Sigmoid colon (tissue), 7 donors: ENCODE results near the gene AFDN. TPM values are rescaled to one million over a fixed set of nuclear protein-coding genes. Genes with fewer than 3 reads are reported as not detected.

Source experiments
- DNase-seq: peaks from one replicate; pipeline ENCODE4 v3.0.0-alpha.2; 2019
- H3K27ac ChIP-seq, 4 donors: fragments of 200-600 bp; sonication (generic); one replicate each; pipeline ENCODE4 v1.5.1; 2016 to 2019; ENCODE audit warnings: mild to moderate bottlenecking in 1 of 4
- H3K27me3 ChIP-seq, 3 donors: fragments of 200-600 bp; sonication (generic); one replicate each; pipeline ENCODE4 v1.5.1; 2019; ENCODE audit warnings: mild to moderate bottlenecking in 1 of 3
- H3K36me3 ChIP-seq, 4 donors: fragments of 200-600 bp; sonication (generic); one replicate each; pipeline ENCODE4 v1.5.1; 2016 to 2019
- H3K4me1 ChIP-seq, 4 donors: fragments of 200-600 bp; sonication (generic); one replicate each; pipeline ENCODE4 v1.5.1; 2017 to 2019
- H3K4me3 ChIP-seq, 4 donors: fragments of 200-600 bp; sonication (generic); one replicate each; pipeline ENCODE4 v1.5.1; 2017 to 2019; ENCODE audit warnings: mild to moderate bottlenecking in 2 of 4, moderate library complexity in 1 of 4
- H3K9me3 ChIP-seq, 4 donors: fragments of 200-600 bp in 3 of 4; sonication (generic) in 3 of 4; one replicate each; pipeline versions ENCODE4 v1.5.1 to v1.6.1; 2013 to 2019
- EP300 ChIP-seq, 4 donors: sonication (generic); formaldehyde crosslinking; IDR thresholded peaks; one replicate each; pipeline ENCODE4 v1.6.1; 2017; ENCODE audit warnings: antibody characterized with exemption in 4 of 4
- POLR2A ChIP-seq, 2 donors: fragments of 450-650 bp; IDR thresholded peaks; one replicate each; pipeline ENCODE4 v1.6.1; 2016; ENCODE audit warnings: antibody characterized with exemption in 2 of 2, mild to moderate bottlenecking in 2 of 2, moderate library complexity in 2 of 2
- POLR2AphosphoS5 ChIP-seq, 4 donors: sonication (generic); formaldehyde crosslinking; IDR thresholded peaks; one replicate each; pipeline ENCODE4 v1.6.1; 2017; ENCODE audit warnings: antibody characterized with exemption in 4 of 4
- WGBS, 2 donors: extraction: QIAGEN DNeasy Blood & Tissue Kit; methylation state at CpG; one replicate each; pipeline ENCODE4 v1.1.7; 2013; 5-methylcytosine and 5-hydroxymethylcytosine counted together
- intact Hi-C: fragments of 100-400 bp; cut with DNase I; formaldehyde crosslinking; loops from one replicate; pipeline ENCODE4 v1.15.1; 2023
- polyA plus RNA-seq, 3 donors: library from polyadenylated mRNA; stranded (reverse); fragments of 200-250 nt; gene quantifications; one replicate each; pipeline ENCODE4 v1.2.3, GENCODE V29; 2013
- total RNA-seq, 4 donors: library from RNA; depleted of rRNA; stranded (reverse); fragments of >200 nt; gene quantifications; one replicate each; pipeline ENCODE4 v1.1.0, GENCODE V29; 2016
- TF ChIP-seq, protein P1 (sequence below), 4 experiments: fragments of 450-650 bp in 3 of 4; fragments of 200-600 bp in 1 of 4; IDR thresholded peaks; one replicate each; pipeline ENCODE4 v1.5.1; 2016 to 2019; ENCODE audit warnings: antibody characterized with exemption in 4 of 4, mild to moderate bottlenecking in 3 of 4, moderate library complexity in 2 of 4
- donor health status: healthy with polysubstance abuse.
- donor health status: Bipolar disorder and iron deficiency.
- donor health status: healthy.

The AFDN gene
- total and polyA plus RNA-seq, 7 donors = 43.2 to 104 (median 83.6) TPM

DNA sequence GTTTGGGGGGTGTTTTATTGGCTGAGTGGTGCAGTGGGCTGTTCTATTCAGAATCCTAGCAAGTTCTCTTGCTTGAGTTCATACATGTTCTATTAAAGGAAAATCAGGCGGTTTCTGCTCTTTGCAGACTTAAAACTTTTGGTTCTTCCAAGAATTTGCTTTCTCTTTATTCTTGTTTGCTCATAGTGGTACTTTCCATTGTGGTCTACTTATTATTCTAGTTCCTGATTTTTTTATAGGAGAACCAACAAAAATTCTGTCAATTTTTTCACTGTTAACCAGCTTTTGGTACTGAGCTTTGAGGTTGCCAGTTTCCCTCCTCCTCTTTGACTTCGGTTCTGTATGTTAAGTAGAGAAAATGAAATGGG lies 6.7 kb downstream of the AFDN start:
- no peaks in the 10 kb centered on the region for H3K27me3 ChIP-seq
- H3K36me3 ChIP-seq = no peaks in the 10 kb centered on the region
- peak overlapping the region in 3 of 4 donors; percentile 14 to 52 (median 41) for H3K27ac ChIP-seq
- H3K4me3 ChIP-seq = no peak overlapping the region
- no peak for DNase-seq
- 35 to 48% methylated on average over 2 of the region's 2 CpGs for WGBS, 2 donors
- intact Hi-C loops = no loop called here
- H3K4me1 ChIP-seq = peaks cover 0 to 57% (median 37%) of the 10 kb centered on the region in 4 donors
- no peak for TF ChIP-seq EP300 (IDR thresholded peaks at IDR 0.05)
- no peaks in the 10 kb centered on the region for H3K9me3 ChIP-seq

DNA sequence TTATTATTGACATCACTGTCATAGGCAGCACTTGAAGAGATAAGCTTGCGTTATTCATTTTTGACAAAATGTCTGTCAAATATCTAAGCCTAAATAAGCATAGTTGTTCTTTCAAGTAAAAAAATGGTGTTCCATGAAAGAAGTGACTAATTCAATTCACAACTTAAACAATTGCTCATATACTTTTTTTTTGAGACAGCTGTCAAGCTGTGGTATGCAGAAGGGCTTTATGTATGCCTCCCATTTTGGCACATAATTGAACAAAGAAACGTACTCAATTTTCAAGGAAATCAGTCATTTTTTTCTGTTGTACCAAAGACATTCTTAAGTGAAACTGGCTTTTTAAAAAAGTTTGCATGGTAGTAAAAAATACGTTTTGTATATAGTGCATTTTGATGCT lies 8.5 kb downstream of the AFDN start:
- no peak for TF ChIP-seq POLR2AphosphoS5 (IDR thresholded peaks at IDR 0.05)
- Histone ChIP-seq H3K27ac (no peak overlapping the region), H3K36me3 (no peaks in the 10 kb centered on the region), H3K9me3 (no peaks in the 10 kb centered on the region), H3K27me3 (no peaks in the 10 kb centered on the region), H3K4me1 (peaks cover 0 to 44% (median 38%) of the 10 kb centered on the region in 4 donors), H3K4me3 (no peak overlapping the region)
- 83 to 87% methylated on average over 3 of the region's 3 CpGs for WGBS, 2 donors
- intact Hi-C loops = no loop called here
- no peak for DNase-seq

- Histone ChIP-seq H3K9me3 (no peaks in the 10 kb centered on the region), H3K27me3 (no peaks in the 10 kb centered on the region), H3K27ac (peak overlapping the region in 1 of 4 donors; percentile 47), H3K4me1 (peaks cover 0 to 50% (median 41%) of the 10 kb centered on the region in 4 donors), H3K36me3 (no peaks in the 10 kb centered on the region), H3K4me3 (no peak overlapping the region)
- 72 to 83% methylated on average over 3 of the region's 3 CpGs for WGBS, 2 donors
- DNase-seq = no peak
- intact Hi-C loops = no loop called here
- no peak for TF ChIP-seq POLR2A (IDR thresholded peaks at IDR 0.05)
- TF ChIP-seq, protein P1, sequence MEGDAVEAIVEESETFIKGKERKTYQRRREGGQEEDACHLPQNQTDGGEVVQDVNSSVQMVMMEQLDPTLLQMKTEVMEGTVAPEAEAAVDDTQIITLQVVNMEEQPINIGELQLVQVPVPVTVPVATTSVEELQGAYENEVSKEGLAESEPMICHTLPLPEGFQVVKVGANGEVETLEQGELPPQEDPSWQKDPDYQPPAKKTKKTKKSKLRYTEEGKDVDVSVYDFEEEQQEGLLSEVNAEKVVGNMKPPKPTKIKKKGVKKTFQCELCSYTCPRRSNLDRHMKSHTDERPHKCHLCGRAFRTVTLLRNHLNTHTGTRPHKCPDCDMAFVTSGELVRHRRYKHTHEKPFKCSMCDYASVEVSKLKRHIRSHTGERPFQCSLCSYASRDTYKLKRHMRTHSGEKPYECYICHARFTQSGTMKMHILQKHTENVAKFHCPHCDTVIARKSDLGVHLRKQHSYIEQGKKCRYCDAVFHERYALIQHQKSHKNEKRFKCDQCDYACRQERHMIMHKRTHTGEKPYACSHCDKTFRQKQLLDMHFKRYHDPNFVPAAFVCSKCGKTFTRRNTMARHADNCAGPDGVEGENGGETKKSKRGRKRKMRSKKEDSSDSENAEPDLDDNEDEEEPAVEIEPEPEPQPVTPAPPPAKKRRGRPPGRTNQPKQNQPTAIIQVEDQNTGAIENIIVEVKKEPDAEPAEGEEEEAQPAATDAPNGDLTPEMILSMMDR (IDR thresholded peaks at IDR 0.05) = no peak
- TF ChIP-seq POLR2AphosphoS5 (IDR thresholded peaks at IDR 0.05) = no peak
- no peak for TF ChIP-seq EP300 (IDR thresholded peaks at IDR 0.05)
Measured at GRCh38 chr6:167836721-167837120, 10.0 kb downstream of the AFDN start.

DNA sequence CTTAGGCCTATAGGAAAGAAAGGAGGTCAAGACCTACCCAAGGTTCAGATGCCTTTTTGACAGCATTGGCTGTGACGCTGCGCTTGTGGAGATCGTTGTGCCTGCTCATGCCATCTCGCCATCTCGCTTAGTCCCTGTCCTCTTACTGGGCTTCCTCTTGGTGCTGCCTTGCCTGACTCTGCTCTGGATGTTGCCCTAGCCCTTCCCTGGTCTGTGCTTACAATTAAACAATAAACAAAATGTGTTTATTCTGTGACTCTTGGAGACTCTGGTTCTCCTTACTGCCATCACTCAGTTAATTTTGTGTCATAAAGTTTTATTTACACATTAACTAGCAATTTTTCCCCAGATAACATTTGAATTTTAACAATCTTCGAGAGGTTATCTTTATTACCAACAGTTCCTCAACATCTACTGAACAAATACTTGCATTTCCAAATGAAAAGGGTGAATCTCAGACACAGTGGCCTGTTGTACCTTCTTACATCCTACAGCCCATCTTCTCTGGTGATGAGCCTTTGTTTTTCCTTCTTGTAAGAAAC lies 11.6 kb downstream of the AFDN start:
- no peaks in the 10 kb centered on the region for H3K27me3 ChIP-seq
- H3K9me3 ChIP-seq = no peaks in the 10 kb centered on the region
- no peaks in the 10 kb centered on the region for H3K36me3 ChIP-seq
- intact Hi-C loops = no loop called here
- peaks cover 0 to 49% (median 38%) of the 10 kb centered on the region in 4 donors for H3K4me1 ChIP-seq
- no peak overlapping the region for H3K27ac ChIP-seq
- 78 to 89% methylated on average over 6 of the region's 6 CpGs for WGBS, 2 donors
- H3K4me3 ChIP-seq = no peak overlapping the region
- TF ChIP-seq EP300 (IDR thresholded peaks at IDR 0.05) (no peak), POLR2AphosphoS5 (IDR thresholded peaks at IDR 0.05) (no peak), POLR2A (IDR thresholded peaks at IDR 0.05) (no peak)
- TF ChIP-seq, protein P1 (IDR thresholded peaks at IDR 0.05) = no peak
- no peak for DNase-seq

GRCh38 chr6:167839343-167839742 lies 12.6 kb downstream of the AFDN start:
- H3K27ac ChIP-seq = no peak overlapping the region
- WGBS, 2 donors = 88 to 89% methylated on average over 3 of the region's 3 CpGs
- no peak overlapping the region for H3K4me3 ChIP-seq
- no peak for DNase-seq
- H3K4me1 ChIP-seq = peaks cover 0 to 52% (median 38%) of the 10 kb centered on the region in 4 donors
- no peaks in the 10 kb centered on the region for H3K36me3 ChIP-seq
- no peak for TF ChIP-seq EP300 (IDR thresholded peaks at IDR 0.05)
- no peak for TF ChIP-seq POLR2AphosphoS5 (IDR thresholded peaks at IDR 0.05)
- no peak for TF ChIP-seq POLR2A (IDR thresholded peaks at IDR 0.05)
- TF ChIP-seq, protein P1 (IDR thresholded peaks at IDR 0.05) = no peak
- intact Hi-C loops = no loop called here
- no peaks in the 10 kb centered on the region for H3K9me3 ChIP-seq
- H3K27me3 ChIP-seq = no peaks in the 10 kb centered on the region

- no peaks in the 10 kb centered on the region for H3K9me3 ChIP-seq
- intact Hi-C loops = no loop called here
- no peak for DNase-seq
- no peak overlapping the region for H3K27ac ChIP-seq
- H3K4me3 ChIP-seq = no peak overlapping the region
- peaks cover 0 to 52% (median 38%) of the 10 kb centered on the region in 4 donors for H3K4me1 ChIP-seq
- no peaks in the 10 kb centered on the region for H3K36me3 ChIP-seq
- 77 to 80% methylated on average over 6 of the region's 6 CpGs for WGBS, 2 donors
- H3K27me3 ChIP-seq = no peaks in the 10 kb centered on the region
- TF ChIP-seq EP300 (IDR thresholded peaks at IDR 0.05) = no peak
- TF ChIP-seq, protein P1 (IDR thresholded peaks at IDR 0.05) = no peak
- TF ChIP-seq POLR2A (IDR thresholded peaks at IDR 0.05) = no peak
- no peak for TF ChIP-seq POLR2AphosphoS5 (IDR thresholded peaks at IDR 0.05)
Measured at GRCh38 chr6:167839755-167840154, 13.0 kb downstream of the AFDN start.
